ENCODE data around the gene RGS16. TPM values are rescaled to one million over a fixed set of nuclear protein-coding genes. Genes with fewer than 3 reads are reported as not detected.
A peak's percentile ranks its signal among the peaks of the same experiment; 100 is the strongest.

The RGS16 gene
- total and polyA plus RNA-seq, 9 of the 15 experiments (the other 6 are each of a cell fraction or from before 2014, with no cell fraction given) = 0.07 to 0.55 (median 0.36) TPM

- no peak for TF ChIP-seq PRDM10 (IDR thresholded peaks at IDR 0.05; ENCODE audit: partially characterized antibody)
- TF ChIP-seq BCLAF1 (IDR thresholded peaks at IDR 0.05; ENCODE audit: borderline replicate concordance in 1 of 2, control insufficient read depth in 1 of 2, low read depth in 2 of 2, low read length in 1 of 2) = no peak
- TF ChIP-seq ZNF584 (CRISPR knock-in tag; IDR thresholded peaks at IDR 0.05; ENCODE audit: low read depth) = no peak
- TF ChIP-seq YBX1 (IDR thresholded peaks at IDR 0.05) = no peak
- TF ChIP-seq SMC3 (conservative IDR thresholded peaks at IDR 0.05; ENCODE audit: insufficient read depth, low read depth, low read length) = peak; percentile 84
- TF ChIP-seq MYBL2 (IDR thresholded peaks at IDR 0.05; ENCODE audit: low read depth) = no peak
- no peak for TF ChIP-seq MYBL2 (CRISPR knock-in tag; IDR thresholded peaks at IDR 0.05; ENCODE audit: borderline replicate concordance)
- no peak for TF ChIP-seq SRSF1 (IDR thresholded peaks at IDR 0.05; ENCODE audit: low read depth, low read length)
- no peak for TF ChIP-seq ZNF589 (CRISPR knock-in tag; IDR thresholded peaks at IDR 0.05; ENCODE audit: low read depth)
- no peak for TF ChIP-seq ZNF79 (CRISPR knock-in tag; IDR thresholded peaks at IDR 0.05; ENCODE audit: low read depth)
- TF ChIP-seq HBP1 (CRISPR knock-in tag; IDR thresholded peaks at IDR 0.05) = no peak
- no peak for TF ChIP-seq ZNF174 (CRISPR knock-in tag; IDR thresholded peaks at IDR 0.05)
- TF ChIP-seq MYC (IDR thresholded peaks at IDR 0.05; ENCODE audit: low read depth, low read length) = 0 out of 2 replicates have a peak, but pooled peaks have one; percentile 37
- TF ChIP-seq MYC (CRISPR knock-in tag; IDR thresholded peaks at IDR 0.05; ENCODE audit: borderline replicate concordance, low read depth) = no peak
- no peak for TF ChIP-seq BACH1 (tag; IDR thresholded peaks at IDR 0.05)
- TF ChIP-seq ZNF717 (CRISPR knock-in tag; IDR thresholded peaks at IDR 0.05) = no peak
- no peak for TF ChIP-seq PURB (CRISPR knock-in tag; IDR thresholded peaks at IDR 0.05; ENCODE audit: low read depth)
- TF ChIP-seq EP300 (IDR thresholded peaks at IDR 0.05; ENCODE audit: low read length) = peak; percentile 17; the same call in 1 of the 2 replicates
- TF ChIP-seq E2F3 (CRISPR knock-in tag; IDR thresholded peaks at IDR 0.05) = no peak
- no peak for TF ChIP-seq SRSF3 (IDR thresholded peaks at IDR 0.05; ENCODE audit: insufficient read depth, low read length)
These were observed 8.4 kb downstream of the RGS16 start (continued) for GRCh38 chr1:182595641-182596240.

All from K562 (cell line).